Ovary (tissue), 9 donors: ENCODE results near the gene UPF3A. TPM values are rescaled to one million over a fixed set of nuclear protein-coding genes. Genes with fewer than 3 reads are reported as not detected.

Experiments used
- DNase-seq, 5 donors: peaks; one replicate each; pipeline ENCODE4 v3.0.0-alpha.2; 2019 to 2020
- H3K27ac ChIP-seq, 2 donors: fragments of 200-600 bp; one replicate each; pipeline versions ENCODE4 v1.5.1 to v1.8.0; 2019 to 2022
- H3K27me3 ChIP-seq: fragments of 200-600 bp; one replicate; pipeline ENCODE4 v1.8.0; 2022
- H3K36me3 ChIP-seq: fragments of 200-600 bp; sonication (generic); one replicate; pipeline ENCODE4 v1.5.1; 2019
- H3K4me1 ChIP-seq: one replicate; pipeline ENCODE4 v1.8.1; 2013; ENCODE audit warnings: mild to moderate bottlenecking, moderate library complexity; ENCODE audit not compliant: insufficient read depth
- H3K4me3 ChIP-seq: fragments of 200-600 bp; sonication (generic); one replicate; pipeline ENCODE4 v1.5.1; 2017
- H3K9me3 ChIP-seq, 2 donors: fragments of 200-600 bp in 1 of 2; sonication (generic) in 1 of 2; one replicate each; pipeline versions ENCODE4 v1.5.1 to v1.8.1; 2013 to 2019; ENCODE audit warnings: mild to moderate bottlenecking in 1 of 2, moderate library complexity in 1 of 2
- EP300 ChIP-seq: sonication (generic); formaldehyde crosslinking; IDR thresholded peaks from one replicate; pipeline ENCODE4 v1.6.1; 2017; ENCODE audit warnings: antibody characterized with exemption
- POLR2A ChIP-seq: fragments of 450-650 bp; IDR thresholded peaks from one replicate; pipeline ENCODE4 v1.6.1; 2017; ENCODE audit warnings: antibody characterized with exemption, mild to moderate bottlenecking, moderate library complexity
- WGBS, 3 donors: extraction: QIAGEN DNeasy Blood & Tissue Kit in 1 of 3; methylation state at CpG; one replicate each; pipeline versions ENCODE4 v1.1.5 to v1.1.7; 2013 to 2017; 5-methylcytosine and 5-hydroxymethylcytosine counted together
- intact Hi-C, 4 donors: fragments of 100-400 bp; cut with DNase I; formaldehyde crosslinking; loops; one replicate each; pipeline versions ENCODE4 v1.11.0 to v1.15.1; 2022 to 2023
- polyA plus RNA-seq, 2 donors: library from polyadenylated mRNA; stranded (reverse); fragments of 200-250 nt in 1 of 2; fragments of 350-450 nt in 1 of 2; fragmentation: Illumina TruSeq in 1 of 2; extraction: RNeasy Lipid Tissue Mini Kit (QIAGEN cat#74804) in 1 of 2; gene quantifications; one replicate each; pipeline ENCODE4 v1.2.3, GENCODE V29; 2013 to 2014
- total RNA-seq, 7 donors: library from RNA; depleted of rRNA in 2 of 7; stranded (reverse); fragments of >200 nt in 2 of 7; fragmentation: NEBNext Ultra II Directional in 3 of 7; extraction: Animal tissue kit (Norgen Biotek cat#: 25700) in 3 of 7; gene quantifications; one replicate each; pipeline versions ENCODE4 v1.1.0 to v1.2.4, GENCODE V29; 2016 to 2023
- TF ChIP-seq, protein P1 (sequence below), 3 donors: fragments of 450-650 bp in 2 of 3; fragments of 200-600 bp in 1 of 3; IDR thresholded peaks; one replicate each; pipeline versions ENCODE4 v1.5.1 to v1.8.0; 2016 to 2022; ENCODE audit warnings: antibody characterized with exemption in 3 of 3, mild to moderate bottlenecking in 1 of 3
- donor health status: DM: no; HTN: no; CAD: no; lungs with moderate emphysema.
- donor health status: DM: no; HTN: no; CAD: no.
- donor health status: Bipolar disorder and iron deficiency.
- donor health status: DM: yes; HTN: yes; CAD: no.
- donor health status: DM: no; HTN: no; CAD: no.
- donor health status: DM: yes; HTN: yes; CAD: no.

UPF3A gene
- total and polyA plus RNA-seq, 9 donors: 29.2 to 54.8 (median 40.4) TPM

DNA sequence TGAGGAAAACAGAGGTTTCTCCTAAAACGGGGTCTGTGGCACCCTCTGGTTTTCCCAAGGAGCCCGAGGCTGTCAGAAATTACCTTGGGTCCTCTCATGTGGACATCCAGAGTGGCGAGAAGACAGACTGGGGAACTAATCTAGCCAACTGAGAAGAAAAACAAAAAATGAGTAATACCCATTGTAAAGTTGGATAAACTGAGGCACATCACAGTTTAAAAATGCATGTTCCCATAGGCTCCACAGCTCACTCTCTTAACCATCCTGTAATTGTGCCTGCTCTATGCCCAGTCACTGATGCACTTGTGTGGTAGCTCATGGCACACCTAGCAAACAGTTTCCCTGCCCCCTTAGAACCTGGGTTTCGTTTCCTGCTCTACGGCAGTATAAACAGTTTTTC is 15.2 kb upstream of the UPF3A start:
- Histone ChIP-seq H3K27me3 (no peaks in the 10 kb centered on the region), H3K4me1 (no peaks in the 10 kb centered on the region), H3K4me3 (no peak overlapping the region), H3K27ac (no peak overlapping the region), H3K36me3 (no peaks in the 10 kb centered on the region), H3K9me3 (no peaks in the 10 kb centered on the region)
- 94 to 98% (median 97%) methylated on average over 5 of the region's 5 CpGs for WGBS, 3 donors
- intact Hi-C loops: no loop called here
- TF ChIP-seq EP300: no peak
- TF ChIP-seq, protein P1, sequence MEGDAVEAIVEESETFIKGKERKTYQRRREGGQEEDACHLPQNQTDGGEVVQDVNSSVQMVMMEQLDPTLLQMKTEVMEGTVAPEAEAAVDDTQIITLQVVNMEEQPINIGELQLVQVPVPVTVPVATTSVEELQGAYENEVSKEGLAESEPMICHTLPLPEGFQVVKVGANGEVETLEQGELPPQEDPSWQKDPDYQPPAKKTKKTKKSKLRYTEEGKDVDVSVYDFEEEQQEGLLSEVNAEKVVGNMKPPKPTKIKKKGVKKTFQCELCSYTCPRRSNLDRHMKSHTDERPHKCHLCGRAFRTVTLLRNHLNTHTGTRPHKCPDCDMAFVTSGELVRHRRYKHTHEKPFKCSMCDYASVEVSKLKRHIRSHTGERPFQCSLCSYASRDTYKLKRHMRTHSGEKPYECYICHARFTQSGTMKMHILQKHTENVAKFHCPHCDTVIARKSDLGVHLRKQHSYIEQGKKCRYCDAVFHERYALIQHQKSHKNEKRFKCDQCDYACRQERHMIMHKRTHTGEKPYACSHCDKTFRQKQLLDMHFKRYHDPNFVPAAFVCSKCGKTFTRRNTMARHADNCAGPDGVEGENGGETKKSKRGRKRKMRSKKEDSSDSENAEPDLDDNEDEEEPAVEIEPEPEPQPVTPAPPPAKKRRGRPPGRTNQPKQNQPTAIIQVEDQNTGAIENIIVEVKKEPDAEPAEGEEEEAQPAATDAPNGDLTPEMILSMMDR (IDR thresholded peaks at IDR 0.05): no peak
- TF ChIP-seq POLR2A: no peak
- no peak for DNase-seq

DNA sequence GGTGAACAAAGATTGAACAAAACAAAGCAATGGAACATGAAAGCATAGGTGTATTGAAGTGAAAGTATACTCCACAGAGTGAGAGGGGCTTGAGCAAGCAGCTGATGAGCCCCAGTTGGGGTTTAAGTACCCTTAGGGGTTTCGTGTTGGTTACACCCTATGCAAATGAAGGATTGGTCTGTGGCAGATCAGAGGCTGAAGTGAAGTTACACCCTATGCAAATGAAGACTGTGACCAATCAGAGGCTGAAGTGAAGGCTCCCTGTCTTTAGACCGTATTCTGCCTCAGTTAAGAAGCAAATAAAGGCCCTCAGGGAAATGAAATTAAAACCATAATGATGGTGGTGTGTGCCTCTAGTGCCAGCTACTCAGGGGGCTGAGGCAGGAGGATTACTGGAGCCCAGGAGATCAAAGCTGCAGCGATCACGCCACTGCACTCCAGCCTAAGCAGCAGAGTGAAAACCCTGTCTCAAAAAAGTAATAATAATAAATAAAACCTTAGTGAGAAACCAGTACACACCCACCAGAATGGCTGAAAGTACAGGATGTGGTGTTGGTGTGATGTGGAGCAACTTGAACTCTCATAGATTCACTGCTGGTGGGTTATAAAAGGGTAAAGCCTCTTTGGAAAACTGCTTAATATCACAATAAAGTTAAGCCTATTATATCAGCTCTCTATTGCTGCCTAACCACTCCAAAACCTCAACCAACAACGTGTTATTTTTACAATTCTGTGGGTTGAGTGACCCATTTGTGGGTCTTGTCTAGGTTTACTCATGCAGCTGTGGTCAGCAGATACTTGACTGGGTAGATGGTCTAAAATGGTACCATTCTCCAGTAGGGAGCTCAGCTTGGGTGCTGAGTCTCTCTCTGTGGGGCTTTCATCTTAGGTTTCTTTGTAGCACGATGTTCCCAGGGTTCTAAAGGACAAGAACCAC is 12.8 kb upstream of the UPF3A start:
- intact Hi-C loops: no loop called here
- Histone ChIP-seq H3K9me3 (no peaks in the 10 kb centered on the region), H3K4me1 (no peaks in the 10 kb centered on the region), H3K27ac (no peak overlapping the region), H3K4me3 (no peak overlapping the region), H3K27me3 (no peaks in the 10 kb centered on the region), H3K36me3 (no peaks in the 10 kb centered on the region)
- TF ChIP-seq EP300 (no peak), POLR2A (no peak)
- TF ChIP-seq, protein P1 (IDR thresholded peaks at IDR 0.05): no peak
- WGBS, 3 donors: 90 to 97% (median 95%) methylated on average over 6 of the region's 6 CpGs
- no peak for DNase-seq

DNA sequence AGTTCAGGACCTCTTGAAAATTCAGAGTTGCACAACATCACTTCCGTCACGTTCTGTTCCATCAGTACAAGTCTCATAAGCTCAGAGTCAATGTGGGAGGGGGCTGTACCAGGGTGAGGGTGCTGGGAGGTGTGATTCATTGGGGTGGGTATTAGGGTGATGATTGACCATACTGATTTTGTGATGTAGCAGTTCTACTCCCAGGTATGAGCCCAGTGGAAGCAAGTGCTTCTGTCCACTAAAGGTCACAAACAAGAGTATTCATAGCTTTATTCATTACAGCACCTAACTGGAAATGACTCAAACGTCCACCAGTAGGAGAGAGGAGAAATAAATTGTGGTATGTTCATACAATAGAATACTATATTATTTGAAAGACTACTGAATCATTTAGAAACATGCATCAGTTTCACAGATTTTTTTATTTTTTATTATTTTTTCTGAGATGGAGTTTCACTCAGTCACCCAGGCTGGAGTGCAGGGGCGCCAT is 12.1 kb upstream of the UPF3A start:
- WGBS, 3 donors: 85 to 91% (median 86%) methylated on average over 4 of the region's 4 CpGs
- no peaks in the 10 kb centered on the region for H3K27me3 ChIP-seq
- H3K9me3 ChIP-seq: no peaks in the 10 kb centered on the region
- H3K36me3 ChIP-seq: no peaks in the 10 kb centered on the region
- intact Hi-C loops: no loop called here
- TF ChIP-seq POLR2A: no peak
- no peak for TF ChIP-seq EP300
- TF ChIP-seq, protein P1 (IDR thresholded peaks at IDR 0.05): no peak
- no peaks in the 10 kb centered on the region for H3K4me1 ChIP-seq
- H3K4me3 ChIP-seq: no peak overlapping the region
- DNase-seq: no peak
- no peak overlapping the region for H3K27ac ChIP-seq

DNA sequence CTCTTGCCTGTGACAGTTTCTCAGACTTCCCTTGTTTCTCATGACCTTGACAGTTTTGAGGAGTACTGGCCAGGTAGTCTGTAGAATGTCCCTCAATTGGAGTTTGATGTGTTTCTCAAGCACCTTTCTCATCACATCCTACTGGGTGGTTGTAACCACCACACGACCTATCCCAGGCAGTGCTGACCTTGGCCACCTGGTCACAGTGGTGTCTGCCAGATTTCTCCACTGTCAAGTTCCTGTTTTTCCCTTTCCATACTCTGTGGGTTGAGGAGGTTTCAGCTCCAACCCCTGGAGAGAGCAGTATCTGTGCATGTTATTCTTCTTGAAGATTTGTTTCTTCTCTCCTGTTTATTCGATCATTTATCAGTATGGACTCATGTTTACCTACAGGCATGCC is 8.4 kb upstream of the UPF3A start:
- no peak for TF ChIP-seq POLR2A
- no peak for TF ChIP-seq EP300
- TF ChIP-seq, protein P1 (IDR thresholded peaks at IDR 0.05): no peak
- Histone ChIP-seq H3K27ac (no peak overlapping the region), H3K36me3 (no peaks in the 10 kb centered on the region), H3K27me3 (no peaks in the 10 kb centered on the region), H3K4me1 (no peaks in the 10 kb centered on the region), H3K9me3 (no peaks in the 10 kb centered on the region), H3K4me3 (no peak overlapping the region)
- WGBS, 3 donors: 14 to 38% (median 19%) methylated on average over 2 of the region's 2 CpGs
- intact Hi-C loops: no loop called here
- no peak for DNase-seq
